Erythroblast (primary cell): ENCODE data around the gene TMOD2.
A peak's percentile ranks its signal among the peaks of the same experiment; 100 is the strongest.

Experiments
- DNase-seq, 2 experiments: peaks; one replicate each; lab custom pipeline; 2025; lab: John Stamatoyannopoulos, UW
- GATA1 ChIP-seq: IDR thresholded peaks from 2 replicates; pipeline ENCODE4 v1.6.1; 2011; ENCODE audit warnings: low read depth, mild to moderate bottlenecking, control low read depth, low read length, moderate library complexity
- POLR2A ChIP-seq: IDR thresholded peaks from 2 replicates; pipeline ENCODE4 v1.6.1; 2011; ENCODE audit warnings: mild to moderate bottlenecking, low read length

The TMOD2 gene

DNA sequence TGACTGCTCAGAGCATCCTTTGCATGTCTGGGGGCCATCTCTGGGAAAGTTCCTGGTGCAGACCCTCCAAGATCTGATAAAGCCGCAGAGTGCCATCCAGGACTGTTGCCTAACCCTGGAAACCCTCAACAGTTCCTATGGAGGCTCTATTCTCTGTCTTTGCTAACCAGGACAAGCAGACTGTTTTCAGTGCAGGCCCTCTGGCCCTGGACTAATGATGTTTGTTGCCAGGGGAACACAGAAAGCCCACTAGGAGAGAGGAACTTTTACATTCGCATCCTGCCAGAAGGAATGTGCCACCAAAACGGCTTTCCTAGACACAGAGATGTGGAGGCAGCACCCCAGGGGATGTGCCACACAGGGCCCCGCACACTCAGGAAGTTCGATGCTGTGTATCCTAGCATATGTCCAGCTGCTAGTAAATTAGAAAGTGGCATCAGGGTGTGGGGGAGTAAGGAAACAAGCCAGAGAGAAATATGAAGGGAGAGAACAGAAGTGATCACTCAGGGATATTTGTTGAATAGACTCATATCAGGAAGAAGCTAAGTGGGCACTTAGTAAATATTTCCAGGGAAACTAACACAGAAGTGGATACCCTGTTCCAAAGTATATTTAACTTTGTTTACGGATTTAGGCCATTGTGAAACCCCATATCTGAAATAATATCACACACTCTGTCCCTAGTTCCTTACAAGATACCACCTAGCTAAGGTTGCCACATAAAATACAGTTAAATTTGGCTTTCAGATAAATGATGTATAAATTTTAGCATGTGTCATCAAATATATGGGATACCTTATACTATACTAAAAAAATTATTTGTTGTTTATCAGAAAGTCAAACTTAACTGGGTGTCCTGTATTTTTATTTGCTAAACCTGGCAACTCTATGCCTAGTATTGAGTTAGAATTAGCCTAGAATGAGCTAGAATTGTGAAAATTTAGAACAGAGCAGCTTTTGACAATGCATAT lies 48.2 kb downstream of the TMOD2 start:
- no peak for TF ChIP-seq GATA1
- no peak for TF ChIP-seq POLR2A
- DNase-seq, result no peak

DNA sequence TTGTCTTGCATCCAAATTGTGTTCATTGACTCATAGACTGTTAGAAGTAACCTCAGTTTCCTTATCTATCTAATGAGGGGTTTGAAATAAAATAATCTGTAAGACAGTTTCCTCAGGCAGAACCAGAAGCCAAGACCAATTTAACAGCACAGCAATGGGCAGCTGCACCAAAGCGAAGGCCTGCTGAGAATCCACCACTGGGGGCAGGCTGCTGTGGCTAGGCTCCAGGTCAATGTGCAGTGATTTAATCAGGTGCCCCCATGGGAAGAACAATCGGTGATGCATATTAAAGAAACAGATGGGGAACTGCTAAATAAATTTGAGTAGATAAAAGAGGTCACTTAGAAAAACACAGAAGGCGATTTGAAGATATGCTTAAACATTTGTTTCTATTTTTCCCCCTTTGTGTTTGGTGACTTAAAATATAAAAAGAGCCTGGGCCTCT lies 50.0 kb downstream of the TMOD2 start:
- peak; percentile 5 to 12 for DNase-seq
- TF ChIP-seq POLR2A, result no peak
- no peak for TF ChIP-seq GATA1

DNA sequence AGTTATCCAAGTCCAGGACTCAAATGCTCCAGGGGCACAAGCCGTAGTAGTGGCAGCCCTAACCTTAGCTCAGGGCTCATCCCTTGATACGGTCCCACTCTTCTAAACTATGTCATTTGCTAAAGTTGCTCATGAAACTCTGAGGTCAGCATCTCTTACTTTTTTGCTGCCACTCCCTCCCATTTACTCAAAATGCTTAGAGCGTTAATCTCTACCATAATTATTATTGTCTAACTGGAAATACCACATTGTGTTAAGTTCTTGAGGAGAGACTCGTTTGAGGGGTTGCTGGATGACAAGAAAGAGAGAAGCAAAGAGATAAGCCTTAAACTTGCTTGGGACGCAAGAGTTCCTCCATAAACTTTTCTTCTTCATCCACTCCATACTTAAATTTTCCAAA lies 51.2 kb downstream of the TMOD2 start:
- TF ChIP-seq GATA1 (no peak), POLR2A (no peak)
- DNase-seq, result no peak

DNA sequence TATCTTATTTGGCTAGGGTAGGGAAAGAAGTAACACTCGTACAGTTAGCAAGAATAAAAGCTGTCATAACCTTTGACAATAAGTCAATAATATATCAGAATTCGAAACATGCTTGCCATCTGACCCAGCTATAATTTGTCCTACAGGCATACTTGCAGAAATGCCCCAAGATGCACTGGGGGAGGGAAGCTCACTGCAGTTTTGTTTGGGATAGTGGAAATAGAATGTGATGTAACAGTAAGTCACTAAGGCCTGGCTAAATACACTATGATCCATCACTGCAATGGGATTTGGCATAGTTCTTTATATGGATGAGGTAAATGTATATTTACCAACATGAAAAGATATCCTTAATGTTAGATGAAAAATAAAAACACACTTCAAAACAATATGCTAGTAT lies 52.6 kb downstream of the TMOD2 start:
- no peak for DNase-seq
- no peak for TF ChIP-seq GATA1
- no peak for TF ChIP-seq POLR2A

DNA sequence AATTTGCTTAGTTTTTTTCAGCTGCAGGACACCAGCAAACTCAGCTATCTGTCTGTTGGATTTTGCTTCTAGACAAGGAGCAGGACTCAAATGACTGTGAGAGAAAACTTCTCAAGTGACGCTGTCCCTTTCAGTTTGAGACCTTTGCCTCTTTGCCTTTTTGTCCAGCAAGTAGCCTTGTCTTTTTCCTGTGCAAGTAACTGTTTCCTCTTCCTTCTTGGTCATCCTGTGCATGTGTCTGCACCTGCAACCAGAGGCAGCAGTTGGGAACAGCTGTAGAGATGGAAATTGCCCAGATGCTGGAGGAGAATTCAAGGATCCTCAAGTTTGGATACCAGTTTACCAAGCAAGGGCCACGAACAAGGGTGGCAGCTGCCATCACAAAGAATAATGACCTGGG lies 54.7 kb downstream of the TMOD2 start:
- no peak for TF ChIP-seq GATA1
- TF ChIP-seq POLR2A, result no peak
- no peak for DNase-seq

DNA sequence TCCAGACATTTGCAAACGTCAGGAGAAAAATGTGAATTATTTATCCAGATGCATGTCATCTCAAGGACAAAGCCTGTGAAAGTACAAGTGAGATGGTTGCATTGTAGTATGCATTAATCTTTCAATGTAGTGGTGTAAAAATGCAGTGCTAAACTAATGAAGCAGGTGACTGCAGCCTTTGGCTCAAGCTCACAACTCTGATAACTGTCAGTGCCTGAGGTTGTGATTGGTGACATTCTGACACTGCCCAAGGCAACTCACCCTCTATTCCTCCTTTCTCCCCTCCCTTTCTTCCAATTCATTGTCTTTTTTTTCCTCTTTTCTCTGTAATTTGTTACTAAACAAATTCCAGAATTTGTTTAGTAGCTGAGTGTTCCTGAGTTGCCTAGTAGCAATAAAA lies 58.1 kb downstream of the TMOD2 start:
- TF ChIP-seq GATA1 (no peak), POLR2A (no peak)
- no peak for DNase-seq

DNA sequence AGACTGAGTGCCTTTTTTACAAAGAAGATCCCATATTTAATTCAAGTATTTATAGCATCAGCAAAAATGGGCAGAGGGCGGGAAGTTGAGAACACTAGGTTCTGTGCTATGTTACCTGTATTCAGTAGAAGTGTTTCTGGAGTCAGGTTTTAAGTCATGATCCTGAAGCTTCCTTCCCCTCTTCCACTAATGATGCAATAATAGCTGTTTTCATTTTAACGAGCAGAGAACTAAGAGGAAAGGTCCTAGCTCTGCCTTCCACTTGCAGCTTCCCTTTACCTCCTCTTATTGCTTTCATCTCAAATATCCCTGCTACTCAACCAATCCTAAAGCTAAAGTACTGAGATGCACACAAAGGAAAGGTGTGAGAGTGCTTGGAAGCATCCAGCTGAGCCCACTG lies 61.2 kb downstream of the TMOD2 start:
- no peak for DNase-seq
- TF ChIP-seq POLR2A (no peak), GATA1 (no peak)

DNA sequence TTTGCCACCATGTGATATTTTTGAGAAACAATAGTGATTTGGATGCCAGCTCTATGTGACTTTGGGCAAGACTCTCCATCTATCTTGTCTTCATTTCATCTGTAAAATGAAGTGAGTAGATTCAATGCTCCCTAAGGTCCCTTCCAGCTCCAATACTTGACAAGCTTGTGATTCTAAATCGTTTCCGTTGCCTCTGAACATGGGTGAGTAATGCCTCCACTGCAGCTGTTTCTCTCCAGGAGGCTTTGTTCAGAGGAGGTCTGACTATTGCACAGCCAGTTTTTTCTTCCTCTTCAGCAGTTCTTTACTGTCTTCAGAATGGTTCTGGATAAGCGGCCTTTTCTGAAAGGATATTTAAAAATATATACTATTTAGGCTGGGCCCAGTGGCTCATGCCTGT lies 63.2 kb downstream of the TMOD2 start:
- TF ChIP-seq GATA1, result no peak
- TF ChIP-seq POLR2A, result no peak
- no peak for DNase-seq

DNA sequence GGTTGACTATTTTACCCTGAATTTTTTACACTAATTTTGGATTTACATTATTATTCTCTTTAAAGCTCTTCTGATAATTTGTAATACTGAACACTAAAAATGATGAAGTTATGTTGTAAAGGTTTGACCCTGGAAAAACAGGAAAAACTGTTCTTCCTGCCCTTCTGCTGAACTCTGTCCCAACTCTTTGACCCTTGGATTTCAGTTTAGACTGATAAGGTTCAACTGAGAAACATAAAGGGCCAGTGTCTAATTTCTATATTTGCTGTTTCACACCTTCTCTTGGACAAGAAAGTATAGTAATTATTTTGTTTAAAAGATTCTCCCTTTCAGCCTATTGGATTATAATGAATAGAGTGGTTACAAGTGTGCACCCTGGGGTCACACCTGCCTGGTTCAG lies 65.2 kb downstream of the TMOD2 start:
- no peak for DNase-seq
- no peak for TF ChIP-seq GATA1
- no peak for TF ChIP-seq POLR2A

DNA sequence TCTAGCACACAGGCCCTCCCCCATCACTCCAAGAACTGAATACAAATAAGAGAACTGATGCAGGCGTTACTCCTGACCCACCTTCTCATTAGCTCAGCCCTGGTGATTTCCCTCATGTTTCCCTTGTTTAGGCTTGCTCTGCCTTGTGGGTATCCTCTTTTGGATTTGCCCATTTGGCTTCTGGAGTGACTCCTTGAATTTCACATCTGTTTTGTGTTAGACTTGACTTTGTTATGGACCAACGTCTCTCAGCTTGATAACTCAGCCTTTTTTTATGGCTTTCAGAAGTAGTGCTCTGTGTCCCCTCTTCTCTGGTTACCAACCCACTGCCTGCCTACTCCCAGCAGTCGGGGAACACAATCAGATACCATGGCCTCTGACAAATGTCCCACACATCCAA lies 66.8 kb downstream of the TMOD2 start:
- DNase-seq, result no peak
- no peak for TF ChIP-seq GATA1
- TF ChIP-seq POLR2A, result no peak

DNA sequence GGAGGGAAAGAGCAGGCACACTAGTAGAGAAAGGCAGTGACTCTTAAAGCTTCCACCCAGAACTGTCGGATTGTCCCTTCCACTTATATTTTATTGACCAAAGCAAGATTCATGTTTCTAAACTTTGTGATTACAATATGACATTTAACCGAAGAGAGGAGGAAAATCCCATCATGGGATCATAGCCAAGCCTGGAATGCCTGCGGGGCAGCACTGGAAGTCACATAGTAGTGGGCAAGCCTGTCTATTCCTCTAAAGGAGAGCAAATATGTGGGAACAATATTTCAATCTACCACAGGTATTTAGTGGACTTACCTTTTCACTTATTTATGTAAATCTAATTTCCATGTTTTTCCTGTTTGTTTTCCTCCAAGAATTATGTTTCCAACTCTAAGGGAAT lies 74.3 kb downstream of the TMOD2 start:
- DNase-seq, result no peak
- no peak for TF ChIP-seq POLR2A

DNA sequence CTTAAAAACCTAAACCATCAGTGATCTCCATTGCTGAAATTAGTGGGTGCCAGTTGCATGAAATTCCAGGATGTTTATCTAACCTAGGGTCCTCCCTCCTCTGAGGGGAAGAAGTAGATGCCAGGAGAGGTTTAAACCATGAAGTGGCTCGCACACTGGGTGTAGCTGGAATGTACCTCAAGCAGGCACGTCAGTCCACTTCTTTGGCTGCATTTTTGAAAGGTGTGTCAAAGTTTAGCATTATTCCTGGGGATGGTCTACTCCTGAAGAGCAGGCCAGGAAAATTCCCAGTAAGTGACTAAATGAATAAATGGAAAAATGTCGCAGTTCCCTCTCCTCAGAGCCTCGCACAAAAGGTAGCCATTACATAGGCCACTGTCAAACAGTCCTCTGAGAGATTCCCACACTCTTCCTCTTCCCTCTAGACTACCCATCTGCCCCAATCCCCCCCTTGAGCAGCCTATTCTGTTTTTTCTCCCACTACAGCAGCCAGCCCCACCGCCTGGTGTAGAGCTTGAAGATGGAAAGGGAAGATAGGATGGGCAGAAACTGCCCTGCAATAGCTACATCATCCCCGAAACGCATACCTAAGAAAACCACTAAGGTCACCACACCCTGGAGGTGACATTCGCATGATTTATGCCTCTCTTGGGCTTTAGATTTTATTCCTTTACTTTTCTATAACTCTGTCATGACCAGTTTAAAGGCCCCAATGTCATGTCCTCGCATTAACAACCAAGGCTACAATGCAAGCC lies 77.4 kb downstream of the TMOD2 start:
- no peak for DNase-seq
- no peak for TF ChIP-seq POLR2A
- no peak for TF ChIP-seq GATA1

DNA sequence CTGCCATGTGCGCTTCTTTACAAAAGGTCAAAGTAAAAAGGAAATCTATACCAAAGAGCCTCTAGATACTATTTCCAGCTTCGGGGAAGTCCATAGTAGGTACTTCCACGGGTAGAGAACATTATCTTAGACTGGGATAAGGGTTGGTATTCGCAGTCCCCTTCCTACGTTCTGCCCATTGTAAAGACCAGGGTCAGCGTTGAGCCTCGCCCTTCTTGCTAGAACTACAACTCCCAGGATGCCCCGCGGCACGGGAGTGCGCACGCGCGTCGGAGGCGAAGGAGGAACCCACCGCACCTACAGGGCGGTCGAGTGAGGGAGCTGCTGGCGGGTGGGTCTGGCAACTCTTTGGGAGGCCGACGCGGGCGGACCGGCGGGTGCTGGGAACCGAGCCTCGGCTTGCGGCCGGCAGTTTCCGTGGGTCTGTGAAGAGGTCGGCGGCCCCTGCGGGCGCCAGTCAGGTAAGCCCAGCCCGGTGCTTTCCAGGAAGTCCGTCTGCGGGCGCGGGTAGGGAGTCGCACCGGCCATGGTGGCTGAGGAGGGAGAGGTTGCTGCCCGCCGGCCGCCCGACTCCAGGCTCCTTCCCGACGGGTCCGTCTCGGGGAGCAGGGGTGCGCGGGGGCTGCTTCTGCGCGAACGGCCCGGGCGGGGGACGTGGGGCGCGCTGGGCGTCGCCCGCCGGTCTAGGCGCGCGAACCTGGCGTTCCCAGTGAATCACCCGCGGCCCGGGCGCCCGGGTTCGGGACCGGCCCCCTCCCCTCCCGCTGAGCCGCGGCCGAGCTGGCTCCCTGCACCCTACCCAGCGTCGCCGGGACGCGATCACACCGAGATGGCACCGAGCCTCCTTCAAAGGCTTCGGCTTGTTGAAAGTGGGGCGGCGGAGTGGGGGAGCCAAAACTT lies 78.2 kb downstream of the TMOD2 start, which contains the start of gene TMOD3:
TSS of gene TMOD3 (plus strand) at position 278 of the 900 bp plus-strand sequence. CDS start 33,232 bp downstream, outside the sequence.
- peak; percentile 91 to 95 for DNase-seq

More for the DNA sequence above, 78.2 kb downstream of the TMOD2 start, which contains the start of gene TMOD3:
- TF ChIP-seq GATA1 (no peak), POLR2A (peak; percentile 92)
